ENCODE measurements around the gene JDP2. TPM values are rescaled to one million over a fixed set of nuclear protein-coding genes. Genes with fewer than 3 reads are reported as not detected.

Gene JDP2
- total RNA-seq, 1 experiment from 2014 or later: 23.3 TPM

DNA sequence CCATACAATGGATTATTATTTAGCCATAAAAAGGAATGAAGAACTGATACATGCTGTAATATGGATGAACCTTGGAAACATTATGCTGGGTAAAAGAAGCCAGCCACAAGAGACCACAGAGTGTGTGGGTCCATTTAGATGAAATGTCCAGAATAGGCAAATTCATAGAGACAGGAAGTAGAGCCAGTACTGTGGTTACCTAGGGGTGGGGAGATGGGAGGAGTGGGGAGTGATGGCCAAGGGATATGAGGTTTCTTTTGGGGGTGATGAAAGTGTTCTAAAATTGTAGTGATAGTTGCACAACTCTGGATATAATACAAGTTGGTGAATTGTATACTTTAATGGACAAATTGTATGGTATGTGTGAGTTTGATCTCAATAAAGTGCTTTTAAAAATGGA, 18.6 kb downstream of the JDP2 start (continued):
- TF ChIP-seq, protein P1, sequence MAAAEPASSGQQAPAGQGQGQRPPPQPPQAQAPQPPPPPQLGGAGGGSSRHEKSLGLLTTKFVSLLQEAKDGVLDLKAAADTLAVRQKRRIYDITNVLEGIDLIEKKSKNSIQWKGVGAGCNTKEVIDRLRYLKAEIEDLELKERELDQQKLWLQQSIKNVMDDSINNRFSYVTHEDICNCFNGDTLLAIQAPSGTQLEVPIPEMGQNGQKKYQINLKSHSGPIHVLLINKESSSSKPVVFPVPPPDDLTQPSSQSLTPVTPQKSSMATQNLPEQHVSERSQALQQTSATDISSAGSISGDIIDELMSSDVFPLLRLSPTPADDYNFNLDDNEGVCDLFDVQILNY (CRISPR knock-in tag; IDR thresholded peaks at IDR 0.05): no peak
- TF ChIP-seq, protein P2, sequence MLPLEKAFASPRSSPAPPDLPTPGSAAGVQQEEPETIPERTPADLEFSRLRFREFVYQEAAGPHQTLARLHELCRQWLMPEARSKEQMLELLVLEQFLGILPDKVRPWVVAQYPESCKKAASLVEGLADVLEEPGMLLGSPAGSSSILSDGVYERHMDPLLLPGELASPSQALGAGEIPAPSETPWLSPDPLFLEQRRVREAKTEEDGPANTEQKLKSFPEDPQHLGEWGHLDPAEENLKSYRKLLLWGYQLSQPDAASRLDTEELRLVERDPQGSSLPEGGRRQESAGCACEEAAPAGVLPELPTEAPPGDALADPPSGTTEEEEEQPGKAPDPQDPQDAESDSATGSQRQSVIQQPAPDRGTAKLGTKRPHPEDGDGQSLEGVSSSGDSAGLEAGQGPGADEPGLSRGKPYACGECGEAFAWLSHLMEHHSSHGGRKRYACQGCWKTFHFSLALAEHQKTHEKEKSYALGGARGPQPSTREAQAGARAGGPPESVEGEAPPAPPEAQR (CRISPR knock-in tag; IDR thresholded peaks at IDR 0.05): no peak
- no peak for TF ChIP-seq ZNF263 (CRISPR knock-in tag; IDR thresholded peaks at IDR 0.05; ENCODE audit: low read depth)
- TF ChIP-seq TEAD1 (CRISPR knock-in tag; IDR thresholded peaks at IDR 0.05): no peak
- TF ChIP-seq, protein P3, sequence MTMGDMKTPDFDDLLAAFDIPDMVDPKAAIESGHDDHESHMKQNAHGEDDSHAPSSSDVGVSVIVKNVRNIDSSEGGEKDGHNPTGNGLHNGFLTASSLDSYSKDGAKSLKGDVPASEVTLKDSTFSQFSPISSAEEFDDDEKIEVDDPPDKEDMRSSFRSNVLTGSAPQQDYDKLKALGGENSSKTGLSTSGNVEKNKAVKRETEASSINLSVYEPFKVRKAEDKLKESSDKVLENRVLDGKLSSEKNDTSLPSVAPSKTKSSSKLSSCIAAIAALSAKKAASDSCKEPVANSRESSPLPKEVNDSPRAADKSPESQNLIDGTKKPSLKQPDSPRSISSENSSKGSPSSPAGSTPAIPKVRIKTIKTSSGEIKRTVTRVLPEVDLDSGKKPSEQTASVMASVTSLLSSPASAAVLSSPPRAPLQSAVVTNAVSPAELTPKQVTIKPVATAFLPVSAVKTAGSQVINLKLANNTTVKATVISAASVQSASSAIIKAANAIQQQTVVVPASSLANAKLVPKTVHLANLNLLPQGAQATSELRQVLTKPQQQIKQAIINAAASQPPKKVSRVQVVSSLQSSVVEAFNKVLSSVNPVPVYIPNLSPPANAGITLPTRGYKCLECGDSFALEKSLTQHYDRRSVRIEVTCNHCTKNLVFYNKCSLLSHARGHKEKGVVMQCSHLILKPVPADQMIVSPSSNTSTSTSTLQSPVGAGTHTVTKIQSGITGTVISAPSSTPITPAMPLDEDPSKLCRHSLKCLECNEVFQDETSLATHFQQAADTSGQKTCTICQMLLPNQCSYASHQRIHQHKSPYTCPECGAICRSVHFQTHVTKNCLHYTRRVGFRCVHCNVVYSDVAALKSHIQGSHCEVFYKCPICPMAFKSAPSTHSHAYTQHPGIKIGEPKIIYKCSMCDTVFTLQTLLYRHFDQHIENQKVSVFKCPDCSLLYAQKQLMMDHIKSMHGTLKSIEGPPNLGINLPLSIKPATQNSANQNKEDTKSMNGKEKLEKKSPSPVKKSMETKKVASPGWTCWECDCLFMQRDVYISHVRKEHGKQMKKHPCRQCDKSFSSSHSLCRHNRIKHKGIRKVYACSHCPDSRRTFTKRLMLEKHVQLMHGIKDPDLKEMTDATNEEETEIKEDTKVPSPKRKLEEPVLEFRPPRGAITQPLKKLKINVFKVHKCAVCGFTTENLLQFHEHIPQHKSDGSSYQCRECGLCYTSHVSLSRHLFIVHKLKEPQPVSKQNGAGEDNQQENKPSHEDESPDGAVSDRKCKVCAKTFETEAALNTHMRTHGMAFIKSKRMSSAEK (CRISPR knock-in tag; IDR thresholded peaks at IDR 0.05; ENCODE audit: borderline replicate concordance): no peak
- TF ChIP-seq ZBTB21 (CRISPR knock-in tag; IDR thresholded peaks at IDR 0.05; ENCODE audit: borderline replicate concordance): no peak

DNA sequence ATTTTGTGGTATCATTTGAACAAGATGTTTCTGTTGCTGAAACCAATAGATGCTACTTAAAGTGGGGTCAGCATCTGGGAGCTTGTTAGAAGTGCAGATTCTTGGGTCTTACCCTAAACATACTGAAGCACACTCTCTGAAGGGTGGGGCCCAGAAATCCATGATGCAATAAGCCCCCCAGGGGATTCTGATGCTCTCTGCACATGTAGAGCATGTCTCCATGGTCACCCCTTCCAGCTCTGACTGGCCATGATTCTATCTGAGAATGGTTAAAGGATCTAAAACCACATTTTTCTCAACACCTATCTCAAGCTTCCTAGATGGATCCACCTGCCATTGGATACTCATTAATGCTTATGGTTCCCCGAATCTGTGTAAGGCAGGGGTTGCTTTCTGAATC, 20.4 kb downstream of the JDP2 start:
- Mint-ChIP-seq H3K4me1 (peaks cover 35% of the 10 kb centered on the region), H3K4me3 (no peak overlapping the region), H3K36me3 (peaks cover 3% of the 10 kb centered on the region), H3K27ac (no peak overlapping the region), H3K27me3 (ENCODE audit: low read depth) (no peaks in the 10 kb centered on the region), H3K9me3 (no peaks in the 10 kb centered on the region)
- no peak for DNase-seq (ENCODE audit: low spot score)
- POLR2A ChIA-PET: interaction anchor here (0.5 to 1.0 kb wide), 2 partner anchors 55 to 139 kb away, joined by 3 to 9 read pairs; no protein-coding TSS in a partner anchor
- CTCF ChIA-PET: interaction anchor here (1.4 kb wide), 1 partner anchor 67 kb away, joined by 4 read pairs; no protein-coding TSS in a partner anchor
- ATAC-seq: no peak
- no peak for TF ChIP-seq GRHL2 (CRISPR knock-in tag; IDR thresholded peaks at IDR 0.05; ENCODE audit: insufficient replicate concordance, severe bottlenecking)
- TF ChIP-seq, protein P4, sequence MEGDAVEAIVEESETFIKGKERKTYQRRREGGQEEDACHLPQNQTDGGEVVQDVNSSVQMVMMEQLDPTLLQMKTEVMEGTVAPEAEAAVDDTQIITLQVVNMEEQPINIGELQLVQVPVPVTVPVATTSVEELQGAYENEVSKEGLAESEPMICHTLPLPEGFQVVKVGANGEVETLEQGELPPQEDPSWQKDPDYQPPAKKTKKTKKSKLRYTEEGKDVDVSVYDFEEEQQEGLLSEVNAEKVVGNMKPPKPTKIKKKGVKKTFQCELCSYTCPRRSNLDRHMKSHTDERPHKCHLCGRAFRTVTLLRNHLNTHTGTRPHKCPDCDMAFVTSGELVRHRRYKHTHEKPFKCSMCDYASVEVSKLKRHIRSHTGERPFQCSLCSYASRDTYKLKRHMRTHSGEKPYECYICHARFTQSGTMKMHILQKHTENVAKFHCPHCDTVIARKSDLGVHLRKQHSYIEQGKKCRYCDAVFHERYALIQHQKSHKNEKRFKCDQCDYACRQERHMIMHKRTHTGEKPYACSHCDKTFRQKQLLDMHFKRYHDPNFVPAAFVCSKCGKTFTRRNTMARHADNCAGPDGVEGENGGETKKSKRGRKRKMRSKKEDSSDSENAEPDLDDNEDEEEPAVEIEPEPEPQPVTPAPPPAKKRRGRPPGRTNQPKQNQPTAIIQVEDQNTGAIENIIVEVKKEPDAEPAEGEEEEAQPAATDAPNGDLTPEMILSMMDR (IDR thresholded peaks at IDR 0.05): no peak
- TF ChIP-seq ZNF232 (CRISPR knock-in tag; IDR thresholded peaks at IDR 0.05): no peak
- TF ChIP-seq SMAD4 (CRISPR knock-in tag; IDR thresholded peaks at IDR 0.05): no peak
- no peak for TF ChIP-seq FOXK1 (CRISPR knock-in tag; IDR thresholded peaks at IDR 0.05)
- TF ChIP-seq, protein P5, sequence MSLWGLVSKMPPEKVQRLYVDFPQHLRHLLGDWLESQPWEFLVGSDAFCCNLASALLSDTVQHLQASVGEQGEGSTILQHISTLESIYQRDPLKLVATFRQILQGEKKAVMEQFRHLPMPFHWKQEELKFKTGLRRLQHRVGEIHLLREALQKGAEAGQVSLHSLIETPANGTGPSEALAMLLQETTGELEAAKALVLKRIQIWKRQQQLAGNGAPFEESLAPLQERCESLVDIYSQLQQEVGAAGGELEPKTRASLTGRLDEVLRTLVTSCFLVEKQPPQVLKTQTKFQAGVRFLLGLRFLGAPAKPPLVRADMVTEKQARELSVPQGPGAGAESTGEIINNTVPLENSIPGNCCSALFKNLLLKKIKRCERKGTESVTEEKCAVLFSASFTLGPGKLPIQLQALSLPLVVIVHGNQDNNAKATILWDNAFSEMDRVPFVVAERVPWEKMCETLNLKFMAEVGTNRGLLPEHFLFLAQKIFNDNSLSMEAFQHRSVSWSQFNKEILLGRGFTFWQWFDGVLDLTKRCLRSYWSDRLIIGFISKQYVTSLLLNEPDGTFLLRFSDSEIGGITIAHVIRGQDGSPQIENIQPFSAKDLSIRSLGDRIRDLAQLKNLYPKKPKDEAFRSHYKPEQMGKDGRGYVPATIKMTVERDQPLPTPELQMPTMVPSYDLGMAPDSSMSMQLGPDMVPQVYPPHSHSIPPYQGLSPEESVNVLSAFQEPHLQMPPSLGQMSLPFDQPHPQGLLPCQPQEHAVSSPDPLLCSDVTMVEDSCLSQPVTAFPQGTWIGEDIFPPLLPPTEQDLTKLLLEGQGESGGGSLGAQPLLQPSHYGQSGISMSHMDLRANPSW (CRISPR knock-in tag; conservative IDR thresholded peaks at IDR 0.05; ENCODE audit: low read depth): no peak
- TF ChIP-seq, protein P6, sequence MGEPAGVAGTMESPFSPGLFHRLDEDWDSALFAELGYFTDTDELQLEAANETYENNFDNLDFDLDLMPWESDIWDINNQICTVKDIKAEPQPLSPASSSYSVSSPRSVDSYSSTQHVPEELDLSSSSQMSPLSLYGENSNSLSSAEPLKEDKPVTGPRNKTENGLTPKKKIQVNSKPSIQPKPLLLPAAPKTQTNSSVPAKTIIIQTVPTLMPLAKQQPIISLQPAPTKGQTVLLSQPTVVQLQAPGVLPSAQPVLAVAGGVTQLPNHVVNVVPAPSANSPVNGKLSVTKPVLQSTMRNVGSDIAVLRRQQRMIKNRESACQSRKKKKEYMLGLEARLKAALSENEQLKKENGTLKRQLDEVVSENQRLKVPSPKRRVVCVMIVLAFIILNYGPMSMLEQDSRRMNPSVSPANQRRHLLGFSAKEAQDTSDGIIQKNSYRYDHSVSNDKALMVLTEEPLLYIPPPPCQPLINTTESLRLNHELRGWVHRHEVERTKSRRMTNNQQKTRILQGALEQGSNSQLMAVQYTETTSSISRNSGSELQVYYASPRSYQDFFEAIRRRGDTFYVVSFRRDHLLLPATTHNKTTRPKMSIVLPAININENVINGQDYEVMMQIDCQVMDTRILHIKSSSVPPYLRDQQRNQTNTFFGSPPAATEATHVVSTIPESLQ (CRISPR knock-in tag; IDR thresholded peaks at IDR 0.05): no peak
- TF ChIP-seq FOXJ3 (CRISPR knock-in tag; IDR thresholded peaks at IDR 0.05; ENCODE audit: borderline replicate concordance): no peak
- TF ChIP-seq, protein P7, sequence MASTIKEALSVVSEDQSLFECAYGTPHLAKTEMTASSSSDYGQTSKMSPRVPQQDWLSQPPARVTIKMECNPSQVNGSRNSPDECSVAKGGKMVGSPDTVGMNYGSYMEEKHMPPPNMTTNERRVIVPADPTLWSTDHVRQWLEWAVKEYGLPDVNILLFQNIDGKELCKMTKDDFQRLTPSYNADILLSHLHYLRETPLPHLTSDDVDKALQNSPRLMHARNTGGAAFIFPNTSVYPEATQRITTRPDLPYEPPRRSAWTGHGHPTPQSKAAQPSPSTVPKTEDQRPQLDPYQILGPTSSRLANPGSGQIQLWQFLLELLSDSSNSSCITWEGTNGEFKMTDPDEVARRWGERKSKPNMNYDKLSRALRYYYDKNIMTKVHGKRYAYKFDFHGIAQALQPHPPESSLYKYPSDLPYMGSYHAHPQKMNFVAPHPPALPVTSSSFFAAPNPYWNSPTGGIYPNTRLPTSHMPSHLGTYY (CRISPR knock-in tag; IDR thresholded peaks at IDR 0.05): no peak
- TF ChIP-seq TEAD1 (CRISPR knock-in tag; IDR thresholded peaks at IDR 0.05): no peak
- TF ChIP-seq CREB1 (CRISPR knock-in tag; IDR thresholded peaks at IDR 0.05): no peak
- TF ChIP-seq ATF1 (CRISPR knock-in tag; IDR thresholded peaks at IDR 0.05): no peak
- TF ChIP-seq, protein P8, sequence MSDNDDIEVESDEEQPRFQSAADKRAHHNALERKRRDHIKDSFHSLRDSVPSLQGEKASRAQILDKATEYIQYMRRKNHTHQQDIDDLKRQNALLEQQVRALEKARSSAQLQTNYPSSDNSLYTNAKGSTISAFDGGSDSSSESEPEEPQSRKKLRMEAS (CRISPR knock-in tag; IDR thresholded peaks at IDR 0.05): no peak
- no peak for TF ChIP-seq SP1 (CRISPR knock-in tag; conservative IDR thresholded peaks at IDR 0.05)
- TF ChIP-seq GTF2I (CRISPR knock-in tag; conservative IDR thresholded peaks at IDR 0.05): no peak
- TF ChIP-seq ETV6 (CRISPR knock-in tag; IDR thresholded peaks at IDR 0.05): no peak
